C4-2B (cell line): ENCODE data around the gene COX5B.
"Not testable (repeated sequence)": the region's sequence is repeated elsewhere in the genome, so short reads cannot be mapped to it uniquely, and the experiment has no call there.

ENCODE experiments used
- H3K27ac ChIP-seq: fragments of 450-650 bp; 2 replicates; pipeline ENCODE4 v1.5.1; 2017
- CTCF ChIP-seq: fragments of 450-650 bp; conservative IDR thresholded peaks from 2 replicates; pipeline ENCODE4 v1.5.1; 2017; ENCODE audit warnings: mild to moderate bottlenecking
- ZFX ChIP-seq: fragments of 450-650 bp; IDR thresholded peaks from 2 replicates; pipeline ENCODE4 v1.6.1; 2017

Gene COX5B

GRCh38 chr2:97673915-97674283 lies 28.0 kb downstream of the COX5B start:
- TF ChIP-seq ZFX, result no peak
- TF ChIP-seq CTCF, result no peak
- no peak overlapping the region for H3K27ac ChIP-seq

GRCh38 chr2:97675430-97676113 lies 29.7 kb downstream of the COX5B start:
- TF ChIP-seq ZFX (no peak), CTCF (no peak)
- H3K27ac ChIP-seq, result no peak overlapping the region

GRCh38 chr2:97676620-97677019 lies 30.8 kb downstream of the COX5B start:
- TF ChIP-seq ZFX, result no peak
- TF ChIP-seq CTCF, result no peak
- no peak overlapping the region for H3K27ac ChIP-seq

- TF ChIP-seq CTCF, result no peak
- no peak for TF ChIP-seq ZFX
- H3K27ac ChIP-seq, result no peak overlapping the region
Measured at GRCh38 chr2:97677480-97677879, 31.6 kb downstream of the COX5B start.

- H3K27ac ChIP-seq, result no peak overlapping the region
- TF ChIP-seq CTCF (no peak), ZFX (no peak)
Measured at GRCh38 chr2:97678298-97678697, 32.4 kb downstream of the COX5B start.

GRCh38 chr2:97687235-97687634 lies 41.4 kb downstream of the COX5B start:
- H3K27ac ChIP-seq, result not testable (repeated sequence)

- TF ChIP-seq CTCF (no peak), ZFX (no peak)
- H3K27ac ChIP-seq, result no peak overlapping the region
Measured at GRCh38 chr2:97688062-97688827, 42.4 kb downstream of the COX5B start.

- H3K27ac ChIP-seq, result no peak overlapping the region
- no peak for TF ChIP-seq ZFX
- no peak for TF ChIP-seq CTCF
Measured at GRCh38 chr2:97691166-97691565, 45.3 kb downstream of the COX5B start.
